H1 (cell line): ENCODE results near the gene YIPF5. TPM values are rescaled to one million over a fixed set of nuclear protein-coding genes. Genes with fewer than 3 reads are reported as not detected.

Experiments
- CTCF ChIA-PET: fragments of 300-600 bp; sonication (Branson Sonifier 250); formaldehyde crosslinking; loops from one replicate; lab custom pipeline; 2021; ENCODE audit not compliant: partially characterized antibody; lab: Charles Lee
- POLR2A ChIA-PET: fragments of 300-600 bp; sonication (Branson Sonifier 250); formaldehyde crosslinking; loops from one replicate; lab custom pipeline; 2021; ENCODE audit warnings: inconsistent platforms; ENCODE audit not compliant: partially characterized antibody; lab: Charles Lee
- DNase-seq, 2 experiments: peaks; one replicate each; pipeline versions ENCODE4 v3.0.0 to v3.0.0-alpha.2; 2010 to 2022; ENCODE audit warnings: low spot score in 2 of 2, low read depth in 1 of 2, mixed read lengths in 1 of 2
- FAIRE-seq: peaks from 2 replicates; lab custom pipeline; 2011; peaks lifted over from hg19 to GRCh38; lab: Jason Lieb, UNC
- H2AFZ ChIP-seq: 2 replicates; pipeline ENCODE4 v1.8.1; 2012; ENCODE audit warnings: low read length, inconsistent platforms
- H2AK5ac ChIP-seq: 2 replicates; pipeline ENCODE4 v1.6.1; 2013; ENCODE audit warnings: low read depth, low read length
- H2BK120ac ChIP-seq: replicated peaks from 2 replicates; pipeline ENCODE3; 2013; ENCODE audit warnings: low read depth, low read length, inconsistent platforms
- H2BK12ac ChIP-seq: 2 replicates; pipeline ENCODE4 v1.6.1; 2013; ENCODE audit warnings: low read depth, low read length
- H2BK15ac ChIP-seq: 2 replicates; pipeline ENCODE4 v1.6.1; 2013; ENCODE audit warnings: low read length
- H2BK20ac ChIP-seq: 2 replicates; pipeline ENCODE4 v1.6.1; 2013; ENCODE audit warnings: low read length
- H2BK5ac ChIP-seq: 2 replicates; pipeline ENCODE4 v1.6.1; 2013; ENCODE audit warnings: low read depth, low read length
- H3K14ac ChIP-seq: 2 replicates; pipeline ENCODE4 v1.6.1; 2013; ENCODE audit warnings: inconsistent platforms; ENCODE audit not compliant: insufficient read length
- H3K18ac ChIP-seq: 2 replicates; pipeline ENCODE4 v1.6.1; 2013; ENCODE audit warnings: low read length; ENCODE audit errors: extremely low read depth
- H3K23ac ChIP-seq: 2 replicates; pipeline ENCODE4 v1.6.1; 2013; ENCODE audit warnings: inconsistent platforms; ENCODE audit not compliant: insufficient read length
- H3K23me2 ChIP-seq: 2 replicates; pipeline ENCODE4 v1.6.1; 2013; ENCODE audit warnings: low read depth, low read length
- H3K27ac ChIP-seq: 2 replicates; pipeline ENCODE4 v1.6.1; 2011; ENCODE audit warnings: low read depth, low read length, inconsistent platforms
- H3K27me3 ChIP-seq, 4 experiments: replicated peaks in 1 of 4; 1 replicate in 1 of 4; 2 replicates in 3 of 4; pipeline versions ENCODE4 v1.6.1 to v1.8.1; 2011 to 2013; ENCODE audit warnings: low read length in 3 of 4, mild to moderate bottlenecking in 3 of 4, inconsistent platforms in 2 of 4, mixed read lengths in 2 of 4, moderate library complexity in 1 of 4; ENCODE audit not compliant: control insufficient read depth in 3 of 4, insufficient read depth in 3 of 4; ENCODE audit errors: extremely low read depth in 1 of 4
- H3K36me3 ChIP-seq, 4 experiments: 2 replicates each; pipeline versions ENCODE4 v1.6.1 to v1.8.1; 2011 to 2013; ENCODE audit warnings: mild to moderate bottlenecking in 4 of 4, low read length in 3 of 4, moderate library complexity in 2 of 4, control low read depth in 1 of 4, inconsistent platforms in 1 of 4; ENCODE audit not compliant: insufficient read depth in 4 of 4, control insufficient read depth in 2 of 4
- H3K4ac ChIP-seq: replicated peaks from 2 replicates; pipeline ENCODE3; 2013; ENCODE audit warnings: low read length, low read depth, mixed read lengths, inconsistent platforms; ENCODE audit not compliant: insufficient read length
- H3K4me1 ChIP-seq, 4 experiments: replicated peaks in 1 of 4; 1 replicate in 1 of 4; 2 replicates in 3 of 4; pipeline versions ENCODE4 v1.6.1 to v1.8.1; 2011 to 2013; ENCODE audit warnings: low read length in 3 of 4, inconsistent platforms in 2 of 4, mixed read lengths in 1 of 4; ENCODE audit not compliant: insufficient read depth in 4 of 4, control insufficient read depth in 3 of 4
- H3K4me2 ChIP-seq, 2 experiments: 2 replicates each; pipeline versions ENCODE4 v1.6.1 to v1.8.1; 2011 to 2013; ENCODE audit warnings: low read depth in 2 of 2, low read length in 2 of 2, control low read depth in 1 of 2, inconsistent platforms in 1 of 2, mild to moderate bottlenecking in 1 of 2; ENCODE audit not compliant: insufficient read depth in 1 of 2
- H3K4me3 ChIP-seq, 4 experiments: fragments of 200-600, 300-600 bp in 1 of 4; sonication (generic), shearing (Covaris generic), sonication (Bioruptor Twin) in 1 of 4; 2 replicates each; pipeline versions ENCODE4 v1.5.1 to v1.8.1; 2011 to 2016; ENCODE audit warnings: low read length in 4 of 4, low read depth in 3 of 4, control low read depth in 2 of 4, inconsistent platforms in 2 of 4, mild to moderate bottlenecking in 2 of 4, mixed read lengths in 1 of 4, moderate library complexity in 1 of 4; ENCODE audit not compliant: insufficient read depth in 2 of 4; ENCODE audit errors: extremely low read depth in 1 of 4
- H3K56ac ChIP-seq: replicated peaks from 2 replicates; pipeline ENCODE3; 2013; ENCODE audit warnings: low read depth, mild to moderate bottlenecking, mixed read lengths, low read length, inconsistent platforms; ENCODE audit not compliant: insufficient read length
- H3K79me1 ChIP-seq: 2 replicates; pipeline ENCODE4 v1.6.1; 2013; ENCODE audit warnings: low read depth, low read length, control low read depth
- H3K79me2 ChIP-seq, 2 experiments: 2 replicates each; pipeline versions ENCODE4 v1.6.1 to v1.8.1; 2012 to 2013; ENCODE audit warnings: low read length in 2 of 2, mild to moderate bottlenecking in 2 of 2, inconsistent platforms in 1 of 2; ENCODE audit not compliant: insufficient read depth in 2 of 2, control insufficient read depth in 1 of 2
- H3K9ac ChIP-seq, 4 experiments: replicated peaks in 1 of 4; 1 replicate in 1 of 4; 2 replicates in 3 of 4; pipeline versions ENCODE4 v1.6.1 to v1.8.1; 2011 to 2013; ENCODE audit warnings: low read depth in 3 of 4, low read length in 3 of 4, control low read depth in 2 of 4, mild to moderate bottlenecking in 2 of 4, moderate library complexity in 2 of 4, inconsistent platforms in 1 of 4; ENCODE audit errors: extremely low read depth in 1 of 4
- H3K9me3 ChIP-seq, 2 experiments: 2 replicates each; pipeline versions ENCODE4 v1.6.1 to v1.8.1; 2012 to 2013; ENCODE audit warnings: mild to moderate bottlenecking in 2 of 2, moderate library complexity in 2 of 2, control low read depth in 1 of 2, inconsistent platforms in 1 of 2, low read depth in 1 of 2, low read length in 1 of 2, mixed read lengths in 1 of 2; ENCODE audit not compliant: insufficient read depth in 2 of 2
- H4K20me1 ChIP-seq, 2 experiments: replicated peaks in 1 of 2; 2 replicates each; pipeline versions ENCODE3 to v1.8.1; 2011 to 2013; ENCODE audit warnings: inconsistent platforms in 2 of 2, low read length in 2 of 2, mild to moderate bottlenecking in 1 of 2; ENCODE audit not compliant: insufficient read depth in 2 of 2, control insufficient read depth in 1 of 2
- H4K5ac ChIP-seq: 2 replicates; pipeline ENCODE4 v1.6.1; 2013; ENCODE audit warnings: low read length, low read depth, mixed read lengths, inconsistent platforms; ENCODE audit not compliant: insufficient read length
- H4K8ac ChIP-seq: 2 replicates; pipeline ENCODE4 v1.8.0; 2013; ENCODE audit warnings: mild to moderate bottlenecking, moderate library complexity, low read length, inconsistent platforms; ENCODE audit not compliant: insufficient read depth; ENCODE audit errors: extremely low read depth
- H4K91ac ChIP-seq: replicated peaks from 2 replicates; pipeline ENCODE3; 2013; ENCODE audit warnings: low read length, mixed read lengths, inconsistent platforms; ENCODE audit not compliant: insufficient read length
- CBX5 ChIP-seq: fragments of 300-800, 300-1000 bp; sonication (generic); IDR thresholded peaks from 2 replicates; pipeline ENCODE4 v1.7.1; 2016; ENCODE audit warnings: antibody characterized with exemption, low read length, low read depth
- CEBPB ChIP-seq: IDR thresholded peaks from 2 replicates; pipeline ENCODE4 v1.6.1; 2012; ENCODE audit warnings: low read depth, low read length
- CTCF ChIP-seq, 3 experiments: IDR thresholded peaks; 1 replicate in 2 of 3; 2 replicates in 1 of 3; pipeline versions ENCODE4 v1.5.1 to v1.6.1; 2011; ENCODE audit warnings: low read length in 3 of 3, mild to moderate bottlenecking in 3 of 3, inconsistent platforms in 2 of 3, low read depth in 1 of 3, moderate library complexity in 1 of 3; ENCODE audit not compliant: insufficient read depth in 1 of 3; ENCODE audit errors: control extremely low read depth in 1 of 3
- EZH2 ChIP-seq: fragments of 200-600 bp; sonication (generic); IDR thresholded peaks from 2 replicates; pipeline ENCODE4 v1.7.1; 2012; ENCODE audit warnings: low read depth, mild to moderate bottlenecking, moderate library complexity, low read length, inconsistent platforms; ENCODE audit not compliant: severe bottlenecking
- POLR2AphosphoS5 ChIP-seq: IDR thresholded peaks from 2 replicates; pipeline ENCODE4 v1.6.1; 2011; ENCODE audit warnings: low read depth, low read length
- RAD21 ChIP-seq, 2 experiments: IDR thresholded peaks in 1 of 2; conservative IDR thresholded peaks in 1 of 2; 2 replicates each; pipeline ENCODE4 v1.6.1; 2011; ENCODE audit warnings: low read depth in 2 of 2, low read length in 2 of 2, improper control_type of control experiment in 1 of 2, inconsistent platforms in 1 of 2, mild to moderate bottlenecking in 1 of 2, moderate library complexity in 1 of 2
- SIRT6 ChIP-seq: IDR thresholded peaks from one replicate; pipeline ENCODE4 v1.7.1; 2012; ENCODE audit warnings: low read length, inconsistent platforms
- SP1 ChIP-seq: IDR thresholded peaks from 2 replicates; pipeline ENCODE4 v1.6.1; 2011; ENCODE audit warnings: low read depth, low read length
- WGBS, 2 experiments: shearing (Covaris generic) in 1 of 2; methylation state at CpG; one replicate each; pipeline versions ENCODE4 v1.1.6 to v1.1.7; 2013 to 2015; ENCODE audit warnings: low lambda C conversion rate in 2 of 2, mixed read lengths in 2 of 2, inconsistent platforms in 1 of 2, low coverage in 1 of 2, missing lambda C conversion rate in 1 of 2; ENCODE audit not compliant: insufficient replicate concordance in 2 of 2, insufficient coverage in 1 of 2, insufficient read length in 1 of 2; ENCODE audit errors: extremely low coverage in 1 of 2, missing lambda C conversion rate in 1 of 2; 5-methylcytosine and 5-hydroxymethylcytosine counted together
- polyA plus RNA-seq, 7 experiments: library from polyadenylated mRNA; depleted of rRNA in 3 of 7; stranded (reverse) in 5 of 7; unstranded in 2 of 7; fragments of >200 nt in 5 of 7; fragments of 200-250 nt in 2 of 7; gene quantifications; 1 replicate in 5 of 7; 2 replicates in 1 of 7; 4 replicates in 1 of 7; pipeline versions ENCODE4 v1.2.1 to v1.2.3, GENCODE V29; 2011 to 2013; ENCODE audit warnings: missing spikeins in 2 of 7, mixed read lengths in 2 of 7
- total RNA-seq: library from RNA; stranded (reverse); fragmentation: NEBNext Ultra II Directional; extraction: Animal tissue kit (Norgen Biotek cat#: 25700); gene quantifications from 2 replicates; pipeline ENCODE4 v1.2.1, GENCODE V29; 2021

Gene YIPF5
- total and polyA plus RNA-seq, 2 of the 8 experiments (the other 6 are each of a cell fraction or from before 2014, with no cell fraction given), result 27.6 to 33.6 TPM

- Histone ChIP-seq H3K4me2 (peak overlapping the region in 1 of 2 experiments; percentile 88; a peak in 1 of 4 replicates), H3K27ac (no peak overlapping the region)
- TF ChIP-seq RAD21 (IDR thresholded peaks at IDR 0.05 in 1 of 2, conservative IDR thresholded peaks at IDR 0.05 in 1 of 2; ENCODE audit: low read depth in 2 of 2, low read length in 2 of 2) (peak; percentile 92 to 93), POLR2AphosphoS5 (no peak), SIRT6 (no peak), CEBPB (no peak), EZH2 (no peak), CBX5 (no peak), SP1 (no peak), CTCF (IDR thresholded peaks at IDR 0.05; ENCODE audit: control extremely low read depth in 1 of 3, insufficient read depth in 1 of 3, low read depth in 1 of 3, low read length in 3 of 3) (peak in 2 of 3 experiments; percentile 67 to 79; a peak in 3 of 4 replicates)
Observed at GRCh38 chr5:144203750-144204596, 33.5 kb upstream of the YIPF5 start.

More at GRCh38 chr5:144203750-144204596, 33.5 kb upstream of the YIPF5 start:
- H2BK12ac ChIP-seq, result no peak overlapping the region
- H4K91ac ChIP-seq, result no peak overlapping the region
- H3K18ac ChIP-seq, result no peak overlapping the region
- no peaks in the 10 kb centered on the region for H3K9me3 ChIP-seq
- H3K36me3 ChIP-seq, result no peaks in the 10 kb centered on the region
- ChIA-PET CTCF (interaction anchor here (0.6 to 7.0 kb wide), 43 partner anchors 10 to 1775 kb away, joined by 3 to 71 read pairs (median 4); partner anchors contain the start of genes KCTD16 and YIPF5), POLR2A (interaction anchor here (0.7 to 1.4 kb wide), 3 partner anchors 108 to 1631 kb away, joined by 3 read pairs; partner anchors contain the start of gene PRELID2)
- no peak overlapping the region for H2BK5ac ChIP-seq
- H3K27me3 ChIP-seq, result peaks cover 0 to 10% (median 4%) of the 10 kb centered on the region in 4 experiments; a peak in 3 of 7 replicates
- H3K79me2 ChIP-seq, result no peaks in the 10 kb centered on the region
- no peak overlapping the region for H3K4ac ChIP-seq
- H3K56ac ChIP-seq, result no peak overlapping the region
- H4K8ac ChIP-seq, result no peak overlapping the region
- WGBS, 2 experiments, result 51% methylated on average over 10 of the region's 10 CpGs; no CpG with 5 or more reads in 1 of the 2 experiments
- no peaks in the 10 kb centered on the region for H3K79me1 ChIP-seq
- no peak overlapping the region for H2BK20ac ChIP-seq
- no peak overlapping the region for H2BK15ac ChIP-seq
- H2AK5ac ChIP-seq, result no peak overlapping the region
- peak in 1 of 2 experiments; percentile 49 for DNase-seq
- no peak overlapping the region for H2BK120ac ChIP-seq
- no peak overlapping the region for H3K14ac ChIP-seq
- FAIRE-seq, result peak; percentile 86
- no peak overlapping the region for H3K9ac ChIP-seq
- peaks cover 0 to 3% (median 0%) of the 10 kb centered on the region in 4 experiments; a peak in 2 of 7 replicates for H3K4me1 ChIP-seq
- 0 out of 2 replicates have a peak, but pooled peaks cover 4% of the 10 kb centered on the region for H3K23me2 ChIP-seq
- H4K5ac ChIP-seq, result no peak overlapping the region
- no peaks in the 10 kb centered on the region for H4K20me1 ChIP-seq
- H3K4me3 ChIP-seq, result 0 out of 8 replicates have a peak overlapping the region, but pooled peaks of 1 of the 4 experiments have one; percentile 69
- no peak overlapping the region for H3K23ac ChIP-seq
- H2AFZ ChIP-seq, result no peak overlapping the region
